Stimulated activated CD4-positive, alpha-beta T cell treated with anti-CD3 and anti-CD28 coated beads, Interleukin-4, amount 100 ng/mL, for 24 hours (primary cell): ENCODE measurements around the gene PCMT1.
"Not testable (repeated sequence)": the region's sequence is repeated elsewhere in the genome, so short reads cannot be mapped to it uniquely, and the experiment has no call there.

ENCODE experiments used
- DNase-seq: peaks from one replicate; pipeline ENCODE4 v3.0.0-alpha.2; 2020

The PCMT1 gene

DNA sequence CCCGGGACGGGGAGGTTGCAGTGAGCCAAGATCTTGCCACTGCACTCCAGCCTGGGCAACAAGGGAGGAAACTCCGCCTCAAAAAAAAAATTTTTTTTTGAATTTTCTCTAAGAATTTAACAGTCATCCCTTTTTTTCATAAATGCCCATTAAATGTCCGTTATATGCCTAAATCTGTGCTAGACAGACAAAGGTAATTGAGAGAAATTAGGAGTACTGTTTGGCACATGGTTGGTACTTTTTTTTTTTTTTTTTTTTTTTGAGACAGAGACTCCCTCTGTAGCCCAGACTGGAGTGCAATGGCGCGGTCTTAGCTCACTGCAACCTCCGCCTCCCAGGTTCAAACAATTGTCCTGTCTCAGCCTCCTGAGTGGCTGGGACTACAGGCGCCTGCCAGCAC, 1.7 kb downstream of the PCMT1 start:
- no peak for DNase-seq

DNA sequence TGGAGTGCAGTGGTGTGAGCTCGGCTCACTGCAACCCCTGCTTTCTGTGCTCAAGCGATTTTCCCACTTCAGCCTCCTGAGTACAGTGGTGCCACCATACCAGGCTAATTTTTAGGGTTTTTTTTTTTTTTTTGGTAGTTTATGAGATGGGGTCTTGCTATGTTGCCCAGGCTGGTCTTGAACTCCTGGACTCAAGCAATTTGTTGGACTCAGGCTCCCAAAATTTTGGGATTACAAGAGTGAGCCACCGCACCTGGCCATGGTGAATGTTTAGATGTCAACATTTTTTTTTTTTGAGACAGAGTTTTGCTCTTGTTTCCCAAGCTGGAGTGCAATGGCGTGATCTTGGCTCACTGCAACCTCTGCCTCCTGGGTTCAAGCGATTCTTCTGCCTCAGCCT, 2.4 kb downstream of the PCMT1 start:
- not testable (repeated sequence) for DNase-seq

DNA sequence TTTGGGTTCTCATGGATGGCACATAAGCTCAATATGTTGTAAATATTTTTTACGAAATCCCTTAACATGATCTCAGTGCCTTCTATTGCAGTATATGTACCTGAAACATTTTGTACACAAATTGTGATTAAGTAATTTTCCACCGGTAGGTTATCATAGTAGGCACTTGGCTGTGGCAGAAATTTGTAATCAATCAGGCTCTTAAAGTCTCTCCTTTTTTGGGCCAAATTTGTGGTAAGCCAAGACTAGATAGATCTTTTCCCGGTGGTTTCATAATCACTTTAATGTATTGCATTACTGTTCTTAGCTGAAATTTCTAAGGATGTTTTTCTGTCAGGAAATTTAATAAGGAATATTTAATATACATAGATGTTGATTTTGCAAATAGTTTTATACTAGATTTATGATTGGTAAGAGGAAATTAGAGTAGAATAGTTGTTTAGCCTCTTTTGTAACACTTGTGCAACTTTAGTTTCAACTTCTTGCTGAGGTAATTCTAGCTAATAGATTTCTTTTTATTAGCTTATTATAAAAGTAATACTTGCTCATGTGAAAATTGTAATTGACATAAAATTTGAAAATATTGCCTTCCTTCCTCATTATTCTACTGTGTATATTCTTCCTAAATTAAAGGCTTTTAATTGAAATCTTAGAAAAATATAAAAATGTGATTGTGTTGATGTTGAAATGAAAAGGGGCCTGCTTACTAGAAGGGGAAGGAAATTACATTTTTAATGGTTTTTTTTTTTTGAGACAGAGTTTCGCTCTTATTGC, 3.2 kb downstream of the PCMT1 start:
- DNase-seq: no peak

DNA sequence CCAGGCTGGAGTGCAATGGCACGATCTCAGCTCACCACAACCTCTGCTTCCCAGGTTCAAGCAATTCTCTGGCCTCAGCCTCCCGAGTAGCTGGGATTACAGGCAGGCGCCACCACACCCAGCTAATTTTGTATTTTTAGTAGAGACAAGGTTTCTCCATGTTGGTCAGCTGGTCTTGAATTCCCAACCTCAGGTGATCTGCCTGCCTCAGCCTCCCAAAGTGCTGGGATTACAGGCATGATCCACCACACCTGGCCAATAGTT, 3.8 kb downstream of the PCMT1 start:
- not testable (repeated sequence) for DNase-seq

DNA sequence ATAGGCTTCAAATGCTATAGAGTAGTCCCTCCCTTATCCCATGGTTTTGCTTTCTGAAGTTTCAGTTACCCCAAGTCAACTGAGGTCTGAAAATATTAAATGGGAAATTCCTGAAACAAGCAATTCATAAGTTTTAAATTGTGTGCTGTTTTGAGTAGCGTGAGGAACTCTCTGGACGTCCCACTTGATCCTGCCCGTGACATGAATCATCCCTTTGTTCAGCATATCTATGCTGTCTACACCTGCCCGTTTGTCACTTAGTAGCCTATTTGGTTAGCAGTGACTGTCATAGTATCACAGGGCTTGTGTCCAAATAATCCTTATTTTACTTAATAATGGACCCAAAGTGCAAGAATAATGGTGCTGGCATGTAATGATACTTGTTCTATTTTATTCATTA, 5.0 kb downstream of the PCMT1 start:
- no peak for DNase-seq

DNA sequence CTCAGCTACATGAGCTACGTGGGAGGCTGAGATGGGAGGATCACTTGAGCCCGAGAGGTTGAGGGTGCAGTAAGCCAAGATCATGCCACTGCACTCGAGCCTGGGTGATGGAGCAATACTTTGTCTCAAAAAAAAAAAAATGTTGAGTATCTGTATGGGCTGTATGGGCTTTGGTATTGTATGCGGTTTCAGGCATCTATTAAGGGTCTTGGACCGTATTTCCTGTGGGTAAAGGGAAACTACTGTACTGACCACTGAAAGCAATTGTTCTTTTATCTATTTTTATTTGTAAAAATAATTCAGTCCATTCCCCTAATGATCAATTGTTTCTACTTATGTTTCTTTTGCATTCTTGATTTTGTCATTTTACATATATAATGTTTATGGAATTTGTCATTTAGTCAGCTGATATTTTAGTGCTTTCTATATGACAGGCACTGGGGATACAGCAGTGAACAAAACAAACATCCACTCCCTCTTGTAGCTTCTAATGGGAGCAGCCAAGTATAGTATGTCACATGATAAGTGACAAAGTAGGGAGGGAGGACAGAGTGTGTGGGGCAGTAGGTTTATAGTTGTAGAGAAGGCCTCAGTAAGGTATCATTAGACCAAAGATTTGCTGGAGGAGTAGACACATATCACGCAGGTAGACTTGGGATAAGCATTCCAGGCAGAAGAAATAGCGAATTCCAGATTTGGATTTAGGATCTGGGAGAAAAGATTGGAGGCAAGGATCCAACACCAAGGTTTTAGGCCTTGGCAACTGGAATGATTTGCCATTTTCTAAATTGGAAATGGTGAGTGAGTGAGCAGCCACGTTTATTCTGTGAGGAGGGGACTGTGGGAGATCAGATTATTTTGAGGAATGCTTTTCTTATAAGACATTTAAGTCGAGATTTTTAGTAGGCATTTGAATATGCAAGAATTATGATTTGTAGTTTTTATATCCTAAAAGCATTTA, 6.0 kb downstream of the PCMT1 start:
- DNase-seq: no peak

DNA sequence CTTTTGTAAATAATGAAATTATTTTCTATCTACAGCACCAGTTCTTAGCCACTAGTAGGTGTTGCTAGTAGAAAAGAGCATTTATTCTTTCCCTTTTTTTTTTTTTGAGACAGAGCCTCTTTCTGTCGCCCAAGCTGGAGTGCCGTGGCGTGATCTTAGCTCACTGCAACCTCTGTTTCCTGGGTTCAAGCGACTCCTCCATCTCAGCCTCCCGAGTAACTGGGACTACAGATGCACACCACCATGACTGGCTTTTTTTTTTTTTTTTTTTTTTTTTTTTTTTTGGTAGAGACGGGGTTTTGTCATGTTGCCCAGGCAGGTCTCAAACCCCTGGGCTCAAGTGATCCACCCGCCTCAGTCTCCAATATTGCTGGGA, 6.7 kb downstream of the PCMT1 start:
- DNase-seq: no peak

DNA sequence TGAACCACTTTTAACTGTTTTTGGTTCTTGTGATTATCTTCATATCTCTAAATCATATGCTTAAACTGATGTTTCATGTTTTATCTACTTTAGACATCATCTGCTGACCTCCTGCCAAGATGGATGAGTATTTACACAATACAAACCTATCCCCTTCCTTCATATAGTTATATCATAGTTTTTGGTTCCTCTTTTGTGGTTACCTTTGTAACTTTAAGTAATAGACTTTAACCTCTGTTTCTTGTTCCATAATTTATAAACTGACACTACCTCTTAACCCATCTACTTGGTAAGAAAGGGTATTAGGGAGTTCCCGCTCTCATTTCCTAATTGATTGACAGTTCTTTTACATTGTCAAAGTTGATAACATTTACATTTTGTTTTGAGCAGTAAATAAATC, 11.9 kb downstream of the PCMT1 start:
- no peak for DNase-seq

DNA sequence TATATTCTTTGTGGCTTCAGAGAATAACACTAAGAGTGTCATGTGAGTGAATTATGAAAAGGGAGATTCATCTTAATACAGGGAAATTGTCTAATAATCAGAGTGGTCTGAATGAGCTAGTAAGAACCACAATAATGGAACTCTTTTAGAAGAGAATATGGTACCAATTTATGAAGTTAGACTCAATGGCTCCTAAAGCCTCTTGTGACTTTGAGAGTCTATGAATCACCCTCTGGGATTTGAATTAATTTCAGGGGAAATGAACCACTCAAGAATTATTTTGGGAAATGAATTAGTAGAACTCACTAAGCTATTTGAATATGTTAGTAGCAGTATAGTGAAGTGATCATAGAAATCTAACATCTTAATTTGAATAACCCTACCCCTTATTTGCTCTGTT, 14.3 kb downstream of the PCMT1 start:
- DNase-seq: no peak

DNA sequence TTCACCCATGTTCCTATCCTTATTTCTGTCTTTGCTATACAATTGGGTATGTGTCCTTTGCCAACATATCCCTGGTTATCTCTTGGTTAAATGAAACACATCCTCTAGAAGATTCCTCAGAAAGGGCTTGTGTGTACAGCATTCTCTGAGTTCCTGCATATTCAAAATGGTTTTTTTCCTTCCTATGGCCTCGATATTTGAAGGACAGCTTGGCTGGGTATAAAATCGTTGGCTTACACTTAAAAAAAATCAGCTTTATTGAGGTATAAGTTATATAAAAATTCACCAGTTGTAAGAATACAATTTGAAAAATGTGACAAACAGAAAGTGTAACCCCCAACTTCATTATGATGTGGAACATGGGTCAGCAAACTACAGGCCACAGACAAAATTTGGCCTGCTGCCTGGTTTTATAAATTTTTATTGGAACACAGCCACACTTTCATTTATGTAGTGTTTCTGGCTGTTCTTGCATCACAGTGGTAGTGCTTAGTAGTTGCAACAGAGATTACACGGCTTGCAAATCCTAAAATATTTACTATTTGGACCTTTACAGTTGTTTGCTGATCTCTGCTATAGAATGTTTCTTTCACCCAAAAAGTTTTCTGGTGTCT, 16.7 kb downstream of the PCMT1 start:
- DNase-seq: no peak

DNA sequence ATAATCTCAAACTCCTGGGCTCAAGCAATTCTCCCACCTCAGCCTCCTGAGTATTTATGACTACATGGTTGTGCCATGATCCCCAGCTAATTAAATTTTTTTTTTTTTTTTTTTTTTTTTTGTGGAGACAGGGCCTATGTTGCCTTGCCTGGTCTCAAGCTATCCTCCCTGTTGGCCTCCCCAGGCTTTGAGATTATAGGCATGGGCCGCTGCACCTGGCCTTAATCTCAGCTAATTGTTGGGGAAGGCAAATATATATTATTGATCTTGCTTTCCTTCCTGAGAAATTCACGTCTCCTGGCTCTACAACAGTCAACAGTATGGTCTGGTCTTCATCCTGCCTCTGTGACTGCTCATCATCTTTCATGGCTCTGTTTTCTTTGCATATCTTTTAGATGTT, 20.1 kb downstream of the PCMT1 start:
- no peak for DNase-seq

DNA sequence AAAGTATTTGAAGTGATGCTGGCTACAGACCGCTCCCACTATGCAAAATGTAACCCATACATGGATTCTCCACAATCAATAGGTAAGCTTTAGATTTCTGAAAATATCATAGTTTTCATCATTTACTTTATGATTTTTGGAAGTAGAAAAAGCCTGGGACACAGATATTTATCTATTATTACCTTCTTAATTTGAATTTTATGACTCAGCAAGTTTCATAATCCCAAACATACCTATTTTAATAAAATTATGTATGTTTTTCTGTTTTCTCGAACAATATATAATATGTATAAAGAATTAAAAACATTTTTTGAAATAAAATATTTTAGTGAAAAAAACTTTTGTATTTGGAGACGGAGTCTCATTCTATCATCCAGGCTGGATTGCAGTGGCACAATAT, 21.6 kb downstream of the PCMT1 start:
- DNase-seq: no peak

DNA sequence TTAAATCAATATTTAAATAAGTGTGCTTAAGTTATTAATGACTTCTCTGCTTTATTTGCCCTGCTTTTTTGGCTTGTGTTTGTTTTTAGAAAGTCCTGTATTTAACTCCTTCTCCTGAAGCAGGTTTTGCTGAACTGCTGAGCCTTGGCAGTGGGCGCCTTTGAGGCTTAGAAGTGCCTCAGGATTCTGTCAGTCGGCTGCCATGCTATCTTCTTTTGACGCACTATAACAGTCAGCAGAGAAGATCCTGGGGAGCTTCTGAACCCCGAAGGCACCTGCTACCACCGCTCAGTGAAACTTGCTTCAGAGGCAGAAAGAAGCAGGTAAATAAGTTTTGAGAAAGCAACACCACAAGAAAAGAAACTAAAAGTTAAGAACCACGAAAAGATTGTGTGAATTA, 22.4 kb downstream of the PCMT1 start:
- DNase-seq: no peak

DNA sequence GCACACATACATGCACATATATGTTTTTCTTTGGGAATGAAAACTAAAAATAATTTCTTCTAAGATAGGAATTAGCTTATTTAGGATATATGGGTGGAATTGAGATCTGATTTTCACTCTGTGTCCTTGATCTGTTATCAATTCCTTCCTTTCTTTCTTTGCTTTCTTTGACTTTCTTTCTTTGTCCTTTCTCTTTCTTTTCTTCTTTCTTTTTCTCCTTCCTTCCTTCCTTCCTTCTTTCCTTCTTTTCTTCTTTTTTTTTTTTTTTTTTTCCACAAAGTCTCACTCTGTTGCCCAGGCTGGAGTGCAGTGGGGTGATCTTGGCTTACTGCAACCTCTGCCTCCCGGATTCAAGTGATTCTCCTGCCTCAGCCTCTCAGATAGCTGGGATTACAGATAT, 28.1 kb downstream of the PCMT1 start:
- no peak for DNase-seq

DNA sequence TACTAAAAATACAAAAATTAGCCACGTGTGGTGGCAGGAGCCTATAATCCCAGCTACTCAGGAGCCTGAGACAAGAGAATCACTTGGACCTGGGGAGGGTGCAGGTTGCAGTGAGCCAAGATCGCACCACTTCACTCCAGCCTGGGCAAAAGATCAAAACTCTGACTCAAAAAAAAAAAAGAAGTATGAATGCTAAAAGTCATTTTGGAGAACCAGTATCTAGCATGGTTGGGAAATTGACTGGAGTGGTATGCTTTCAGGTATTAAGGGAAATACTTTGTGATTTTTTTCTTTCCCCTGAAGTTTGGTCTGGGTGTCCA, 30.1 kb downstream of the PCMT1 start:
- no peak for DNase-seq

DNA sequence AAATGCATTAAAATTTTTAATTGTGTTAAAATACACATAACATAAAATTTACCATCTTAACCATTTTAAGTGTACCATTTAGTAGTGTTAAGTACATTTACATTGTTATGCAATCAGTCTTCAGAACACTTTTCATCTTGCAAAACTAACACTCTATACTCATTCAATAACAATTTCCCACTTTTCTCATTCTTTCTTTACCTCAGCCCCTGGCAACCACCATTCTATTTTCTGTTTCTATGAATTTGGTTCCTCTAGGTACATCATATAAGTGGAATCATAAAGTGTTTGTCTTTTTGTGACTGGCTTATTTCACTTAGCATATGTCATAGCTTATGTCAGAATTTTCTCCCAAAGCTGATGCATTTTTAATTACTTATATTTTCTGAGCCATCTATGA, 32.2 kb downstream of the PCMT1 start:
- DNase-seq: no peak

DNA sequence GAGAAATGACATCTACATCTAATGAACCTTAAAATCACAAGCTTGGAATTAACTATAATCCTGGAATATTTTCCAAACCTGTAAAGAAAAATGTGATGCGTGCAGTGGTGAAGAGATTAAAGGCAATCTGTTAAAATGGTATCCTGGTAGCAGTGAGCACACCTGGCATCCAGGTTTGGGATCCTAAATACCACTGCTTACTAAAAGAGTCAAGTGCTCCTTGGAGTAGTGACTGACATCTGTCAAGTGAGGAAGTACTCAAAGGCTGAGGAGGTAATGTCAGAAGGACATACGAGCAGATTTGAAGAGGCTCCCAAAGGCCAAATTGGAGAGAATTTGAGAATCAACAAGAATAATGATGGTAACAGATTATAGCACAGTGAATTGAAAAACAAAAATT, 32.8 kb downstream of the PCMT1 start:
- DNase-seq: no peak

DNA sequence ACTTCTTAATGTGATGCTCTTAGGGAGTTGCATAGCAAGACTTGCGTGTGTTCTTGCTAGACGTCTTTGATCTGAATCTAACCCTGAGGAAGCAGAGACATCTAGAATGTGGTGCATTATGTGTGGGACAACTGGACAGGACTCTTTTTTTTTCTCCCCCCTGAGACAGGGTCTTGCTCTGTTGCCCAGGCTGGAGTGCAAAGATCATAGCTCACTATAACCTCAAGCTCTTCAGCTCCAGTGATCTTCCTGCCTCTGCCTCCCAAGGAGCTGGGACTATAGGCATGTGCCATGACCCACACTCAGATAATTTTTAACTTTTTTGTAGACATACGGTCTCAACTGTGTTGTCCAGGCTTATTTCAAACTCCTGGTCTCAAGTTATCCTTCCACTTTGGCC, 34.0 kb downstream of the PCMT1 start:
- no peak for DNase-seq

DNA sequence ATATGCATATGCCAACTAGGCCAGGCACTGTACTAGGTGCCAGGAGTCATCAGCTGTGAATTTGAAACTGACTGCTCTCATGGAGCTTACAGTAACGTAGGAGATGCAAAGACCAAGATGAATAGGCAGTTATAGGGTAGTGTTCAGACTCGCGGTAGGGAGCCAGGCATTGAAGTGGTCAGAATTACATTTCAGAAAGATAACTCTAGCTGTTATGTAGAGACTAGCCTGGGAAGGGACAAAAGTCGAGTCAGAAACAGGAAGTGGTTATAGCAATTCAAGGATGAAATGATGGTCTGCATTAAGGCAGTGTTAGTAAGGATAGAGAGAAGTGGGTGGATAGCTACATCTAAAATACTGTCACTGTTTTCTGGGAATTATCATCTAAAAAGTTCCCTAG, 56.6 kb downstream of the PCMT1 start:
- no peak for DNase-seq

DNA sequence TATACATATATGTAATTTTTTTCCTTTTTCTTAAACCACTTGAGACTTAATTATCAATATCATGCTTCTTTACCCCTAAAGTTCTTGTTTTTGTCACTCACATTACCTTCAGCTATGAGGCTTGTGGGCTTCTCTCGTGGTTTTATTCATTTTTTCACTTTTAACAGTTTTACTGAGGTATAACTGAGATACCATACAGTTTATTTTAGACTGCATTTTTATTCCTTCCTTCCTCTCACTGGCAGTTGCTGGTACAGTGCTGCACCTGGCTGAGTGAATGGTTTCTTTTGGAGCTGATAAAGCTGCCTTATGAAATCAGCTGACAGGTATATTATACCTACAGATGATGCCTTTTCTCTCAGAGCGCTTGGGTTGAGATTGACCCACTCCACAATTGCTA, 60.3 kb downstream of the PCMT1 start:
- DNase-seq: no peak

DNA sequence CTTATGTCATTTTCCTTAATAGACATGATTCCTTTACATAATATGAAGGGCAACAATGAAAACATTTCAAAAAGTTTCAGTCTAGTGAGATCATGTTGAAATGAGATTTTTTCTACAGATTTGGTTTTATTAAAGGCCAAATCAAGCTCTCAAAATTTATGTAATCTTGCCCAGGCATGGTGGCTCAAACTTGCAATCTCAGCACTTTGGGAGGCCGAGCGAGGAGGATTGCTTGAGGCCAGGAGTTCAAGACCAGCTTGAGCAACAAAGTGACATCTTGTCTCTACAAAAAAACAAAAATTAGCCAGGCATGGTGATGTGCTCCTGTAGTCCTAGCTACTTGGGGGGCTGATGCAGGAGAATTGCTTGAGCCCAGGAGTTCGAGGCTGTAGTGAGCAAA, 63.8 kb downstream of the PCMT1 start:
- no peak for DNase-seq

DNA sequence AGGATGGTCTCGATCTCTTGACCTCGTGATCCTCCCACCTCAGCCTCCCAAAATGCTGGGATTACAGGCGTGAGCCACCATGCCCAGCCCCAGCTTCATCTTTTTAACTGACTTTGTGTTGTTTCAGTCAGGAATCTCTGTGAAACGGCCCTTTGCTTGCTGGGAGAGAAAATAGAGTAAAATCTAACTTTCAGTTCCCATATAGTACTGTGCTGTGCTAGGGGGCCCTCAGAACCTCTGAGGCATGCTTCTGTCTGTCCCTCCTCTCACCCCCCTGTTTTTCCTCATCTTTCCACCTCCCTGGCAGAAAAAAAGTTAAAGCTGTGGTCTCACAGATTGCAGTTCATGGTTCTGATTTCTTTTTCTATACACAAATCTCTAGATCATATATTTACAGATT, 66.2 kb downstream of the PCMT1 start:
- DNase-seq: no peak

DNA sequence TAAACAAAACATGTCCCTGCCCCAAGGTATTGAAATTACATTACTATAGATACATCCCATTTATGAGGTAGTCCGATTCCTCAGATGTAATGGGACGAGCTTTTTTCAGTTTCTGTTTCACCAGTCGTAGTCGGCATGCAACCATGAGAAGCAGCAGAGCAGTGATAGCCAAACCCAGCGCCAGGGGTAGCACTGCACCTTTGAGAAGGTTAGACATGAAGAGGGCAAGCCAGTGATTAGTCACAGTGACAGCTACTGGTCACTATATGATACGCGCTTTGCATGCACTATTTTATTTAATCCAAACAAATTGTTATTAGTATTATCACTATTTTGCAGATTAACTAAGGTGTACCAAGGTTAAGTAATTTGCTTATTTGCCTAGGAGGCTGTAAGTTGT, 71.0 kb downstream of the PCMT1 start:
- DNase-seq: no peak

DNA sequence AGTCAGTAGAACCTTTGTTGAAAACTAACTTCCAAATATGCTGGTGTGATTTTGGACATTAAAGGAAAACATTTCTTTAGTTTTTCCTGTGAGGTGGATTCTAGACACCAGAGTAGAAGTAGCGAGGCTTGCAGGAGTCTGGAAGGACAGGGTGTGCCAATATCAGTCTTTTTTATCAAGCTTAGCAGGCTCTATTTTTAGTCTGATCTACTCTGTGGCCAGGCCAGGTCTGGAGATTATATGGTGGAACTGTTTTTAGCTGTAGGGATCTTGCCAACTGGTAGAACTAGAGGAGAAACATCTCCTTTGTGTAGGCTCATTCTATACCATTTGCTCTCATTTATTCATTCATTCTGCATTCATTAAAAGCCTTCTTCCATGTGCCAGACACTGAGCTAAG, 72.0 kb downstream of the PCMT1 start:
- DNase-seq: no peak
